Measurements from ENCODE around the gene KCNH5. TPM values are rescaled to one million over a fixed set of nuclear protein-coding genes. Genes with fewer than 3 reads are reported as not detected.

KCNH5 gene
- total and polyA plus RNA-seq, 4 donors: not detected

- DNase-seq (ENCODE audit: low spot score): no peak
- no peak overlapping the region for H3K4me3 ChIP-seq (ENCODE audit: low read depth in 1 of 3, low read length in 3 of 3)
- H3K9ac ChIP-seq (ENCODE audit: low read depth in 1 of 2, low read length in 2 of 2): no peak overlapping the region
- no peaks in the 10 kb centered on the region for H3K27me3 ChIP-seq (ENCODE audit: control insufficient read depth in 4 of 4, insufficient read depth in 4 of 4, low read length in 3 of 4)
- no peaks in the 10 kb centered on the region for H3K4me1 ChIP-seq (ENCODE audit: control insufficient read depth in 4 of 4, insufficient read depth in 4 of 4, low read length in 3 of 4)
- TF ChIP-seq HNF4G (IDR thresholded peaks at IDR 0.05) (no peak), RAD21 (IDR thresholded peaks at IDR 0.05) (no peak), EGR1 (IDR thresholded peaks at IDR 0.05; ENCODE audit: low read depth in 2 of 2) (no peak), HNF4A (conservative IDR thresholded peaks at IDR 0.05) (no peak)
- H3K36me3 ChIP-seq (ENCODE audit: control insufficient read depth in 4 of 4, insufficient read depth in 3 of 4, low read depth in 1 of 4, low read length in 3 of 4): no peaks in the 10 kb centered on the region
- no peaks in the 10 kb centered on the region for H3K9me3 ChIP-seq (ENCODE audit: control insufficient read depth in 4 of 4, low read length in 3 of 4)
- no peak overlapping the region for H3K27ac ChIP-seq (ENCODE audit: low read depth in 1 of 2, low read length in 2 of 2)
- 60% methylated on average over 5 of the region's 5 CpGs for WGBS
These were observed 390.6 kb downstream of the KCNH5 start for GRCh38 chr14:62654641-62655040.

Other genes with a start within 250 kb of the KCNH5 start
- 1 to 10 TPM; 1.0 to 1.4 TPM for gene RHOJ, start 159.0 kb upstream of the KCNH5 start, total RNA-seq
- 1 to 10 TPM; 1.1 to 1.7 TPM for gene RHOJ, start 159.0 kb upstream of the KCNH5 start, polyA plus RNA-seq

All from liver (tissue), 9 donors.